ENCODE measurements around the gene ALDH6A1. TPM values are rescaled to one million over a fixed set of nuclear protein-coding genes. Genes with fewer than 3 reads are reported as not detected.

The ALDH6A1 gene
- total RNA-seq, 2 experiments from 2014 or later, result 17.6 to 20.1 TPM

DNA sequence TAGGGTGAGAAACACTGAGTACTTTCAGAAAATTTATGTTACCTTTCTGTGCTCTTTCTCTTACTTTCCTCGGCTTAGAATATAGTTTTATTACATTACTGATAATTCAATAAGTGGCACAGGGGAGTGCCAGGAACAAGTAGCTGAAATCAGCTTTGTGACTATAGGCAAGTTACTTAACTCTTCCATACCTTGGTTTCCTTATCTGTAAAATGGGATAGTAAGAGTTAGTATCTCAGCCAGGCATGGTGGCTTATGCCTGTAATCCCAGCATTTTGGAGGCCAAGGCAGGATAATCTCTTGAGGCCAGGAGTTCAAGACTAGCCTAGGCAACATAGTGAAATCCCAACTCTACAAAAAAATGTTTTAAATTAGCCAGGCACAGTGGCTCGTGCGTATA is 49.7 kb downstream of the ALDH6A1 start:
- POLR2A ChIA-PET, result no interaction called here
- H3K27ac Mint-ChIP-seq, result no peak overlapping the region
- no peak for DNase-seq

DNA sequence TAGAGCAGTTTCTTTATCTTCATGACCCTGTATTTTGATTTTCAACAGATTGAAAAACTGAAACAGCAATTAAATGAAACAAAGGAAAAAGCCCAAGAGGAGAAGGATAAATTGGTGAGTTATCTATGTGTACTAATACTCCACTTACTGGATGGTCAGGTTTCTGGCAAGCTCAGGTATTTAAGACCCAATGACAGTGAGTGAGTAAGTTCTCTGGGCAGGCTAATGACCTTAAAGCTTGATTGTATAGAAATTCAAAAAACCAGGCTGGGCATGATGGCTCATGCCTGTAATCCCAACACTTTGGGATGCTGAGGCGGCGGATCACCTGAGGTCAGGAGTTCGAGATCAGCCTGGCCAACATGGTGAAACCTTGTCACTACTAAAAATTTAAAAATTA is 55.1 kb downstream of the ALDH6A1 start:
- no peaks in the 10 kb centered on the region for H3K36me3 Mint-ChIP-seq
- H3K27ac Mint-ChIP-seq, result no peak overlapping the region
- POLR2A ChIA-PET, result no interaction called here
- H3K27me3 Mint-ChIP-seq, result no peaks in the 10 kb centered on the region
- H3K9me3 Mint-ChIP-seq, result no peaks in the 10 kb centered on the region
- H3K4me1 Mint-ChIP-seq, result no peaks in the 10 kb centered on the region
- H3K4me3 Mint-ChIP-seq, result no peak overlapping the region
- no peak for DNase-seq
- ATAC-seq (ENCODE audit: low read depth), result no peak

More for the DNA sequence above, 49.7 kb downstream of the ALDH6A1 start:
- H3K9me3 Mint-ChIP-seq, result no peaks in the 10 kb centered on the region
- no peaks in the 10 kb centered on the region for H3K36me3 Mint-ChIP-seq
- H3K4me3 Mint-ChIP-seq, result no peak overlapping the region
- no peaks in the 10 kb centered on the region for H3K27me3 Mint-ChIP-seq
- ATAC-seq (ENCODE audit: low read depth), result no peak
- peaks cover 2% of the 10 kb centered on the region for H3K4me1 Mint-ChIP-seq

DNA sequence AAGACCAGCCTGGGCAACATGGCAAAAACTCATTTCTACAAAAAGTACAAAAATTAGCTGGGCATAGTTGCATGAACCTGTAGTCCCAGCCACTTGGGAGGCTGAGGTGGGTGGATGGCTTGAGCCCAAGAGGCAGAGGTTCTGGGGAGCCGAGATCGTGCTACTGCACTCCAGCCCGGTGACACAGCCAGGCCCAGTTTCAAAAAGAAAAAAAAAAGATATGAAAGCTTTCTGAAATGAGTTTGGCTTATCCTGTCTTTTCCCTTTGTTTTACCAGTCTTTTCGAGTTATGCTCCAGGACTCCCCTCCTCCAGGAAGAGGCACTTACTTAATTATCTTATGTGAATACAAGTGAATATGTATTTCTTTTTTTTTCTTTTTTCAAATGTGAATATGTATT is 61.9 kb downstream of the ALDH6A1 start:
- H3K27me3 Mint-ChIP-seq, result no peaks in the 10 kb centered on the region
- no peak overlapping the region for H3K4me3 Mint-ChIP-seq
- ATAC-seq (ENCODE audit: low read depth), result no peak
- no peak for DNase-seq
- no peak overlapping the region for H3K27ac Mint-ChIP-seq
- H3K36me3 Mint-ChIP-seq, result no peaks in the 10 kb centered on the region
- peaks cover 10% of the 10 kb centered on the region for H3K4me1 Mint-ChIP-seq
- H3K9me3 Mint-ChIP-seq, result no peaks in the 10 kb centered on the region
- POLR2A ChIA-PET, result no interaction called here

DNA sequence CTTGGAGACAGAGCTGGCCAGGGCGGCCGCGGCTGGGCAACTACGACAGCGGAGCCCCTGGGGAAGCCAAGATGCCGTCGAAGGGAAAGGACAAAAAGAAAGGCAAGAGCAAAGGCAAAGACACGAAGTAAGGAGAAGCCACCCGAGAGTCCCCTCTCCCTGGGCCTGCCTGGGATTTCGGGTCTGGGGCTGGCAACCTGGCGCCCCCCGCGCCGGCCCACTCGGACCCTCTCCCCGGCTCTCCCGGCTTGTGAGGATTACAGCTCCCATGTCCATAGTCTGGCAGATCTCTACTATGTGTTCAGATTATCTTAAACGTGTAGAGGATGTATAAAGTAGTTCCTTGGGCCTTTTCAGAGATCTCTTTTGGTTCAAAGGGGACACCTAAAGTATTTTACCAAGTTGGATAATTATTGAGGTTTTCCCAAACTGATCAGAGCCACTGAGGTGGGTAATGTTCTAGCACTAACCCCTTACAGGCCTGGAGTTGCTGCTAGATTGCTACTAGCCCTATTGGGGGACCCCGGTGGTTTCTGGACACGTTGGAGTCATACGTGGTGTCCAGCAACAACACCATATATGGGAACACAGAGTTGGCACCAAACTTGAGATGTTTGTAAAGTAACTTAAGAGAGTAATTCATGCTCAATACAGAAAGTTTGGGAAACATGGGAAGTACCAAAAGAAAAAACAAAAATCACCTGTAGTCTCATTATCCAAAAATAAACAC is 64.7 kb downstream of the ALDH6A1 start:
- Mint-ChIP-seq H3K27ac (peak overlapping the region; percentile 94), H3K27me3 (no peaks in the 10 kb centered on the region), H3K9me3 (no peaks in the 10 kb centered on the region), H3K4me1 (peaks cover 17% of the 10 kb centered on the region), H3K4me3 (peak overlapping the region; percentile 97), H3K36me3 (no peaks in the 10 kb centered on the region)
- POLR2A ChIA-PET, result interaction anchor here (0.6 to 1.8 kb wide), 5 partner anchors 64 to 77 kb away, joined by 3 to 9 read pairs (median 3); partner anchors contain the start of genes ALDH6A1, COQ6, FAM161B and LIN52
- DNase-seq (no peak), ATAC-seq (ENCODE audit: low read depth) (no peak)

DNA sequence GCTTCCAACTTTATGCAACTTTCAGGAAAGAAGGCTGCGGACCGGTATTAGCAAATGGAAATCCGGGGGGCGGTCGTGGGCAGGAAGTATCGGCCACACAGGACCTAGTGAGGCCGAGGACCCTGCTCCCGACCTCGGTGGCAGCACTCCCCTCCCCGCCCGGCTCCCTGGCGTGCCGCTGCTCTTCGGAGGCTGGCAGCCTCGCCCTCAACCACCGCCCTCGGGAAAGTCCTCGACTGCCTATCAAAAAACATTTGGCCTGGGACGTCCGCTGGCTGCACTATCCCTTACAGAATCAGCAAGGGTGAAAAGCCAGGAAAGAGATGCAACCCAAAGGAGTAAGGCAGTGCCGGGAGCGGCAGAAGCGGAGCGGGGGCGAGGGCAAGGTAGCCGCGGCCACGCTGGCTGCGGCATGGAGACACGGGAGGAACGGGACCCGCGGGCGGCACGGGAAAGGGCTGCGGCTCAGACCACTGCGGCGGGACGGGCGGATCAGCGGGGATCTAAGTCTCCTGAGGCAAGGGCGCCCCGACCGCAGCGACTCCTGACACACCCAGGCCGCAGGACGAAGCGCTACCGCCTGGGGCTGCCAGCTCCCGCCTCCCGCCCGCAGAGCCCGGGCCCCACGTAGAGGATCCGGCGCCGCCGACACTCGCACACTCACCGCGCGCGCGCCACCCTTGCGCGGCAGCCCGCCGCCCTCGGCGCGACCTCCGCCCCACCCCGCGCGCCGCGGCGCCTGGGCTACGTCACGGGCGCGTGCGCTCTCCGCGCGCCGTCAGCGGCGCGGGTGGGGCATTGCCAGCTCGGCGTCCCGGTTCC is 65.5 kb downstream of the ALDH6A1 start, which contains the start of the genes BBOF1 and ENTPD5:
Gene BBOF1 (plus strand): TSS at position 764 of the 822 bp plus-strand sequence. CDS start 130 bp downstream, outside the sequence.
Gene ENTPD5 (minus strand): TSS at position 703 of the 822 bp plus-strand sequence. CDS start 31,186 bp downstream, outside the sequence.
- H3K4me1 Mint-ChIP-seq, result peaks cover 17% of the 10 kb centered on the region
- DNase-seq (peak; percentile 88), ATAC-seq (ENCODE audit: low read depth) (peak; percentile 96)
- H3K9me3 Mint-ChIP-seq, result no peaks in the 10 kb centered on the region
- H3K27ac Mint-ChIP-seq, result peak within 1 kb of the TSS; percentile 94
- H3K4me3 Mint-ChIP-seq, result peak within 1 kb of the TSS; percentile 97
- no peaks in the 10 kb centered on the region for H3K27me3 Mint-ChIP-seq
- H3K36me3 Mint-ChIP-seq, result no peaks in the 10 kb centered on the region
- POLR2A ChIA-PET, result interaction anchor here (0.6 to 1.8 kb wide), 6 partner anchors 65 to 556 kb away, joined by 3 to 9 read pairs (median 4); partner anchors contain the start of genes ALDH6A1, COQ6, FAM161B and LIN52

DNA sequence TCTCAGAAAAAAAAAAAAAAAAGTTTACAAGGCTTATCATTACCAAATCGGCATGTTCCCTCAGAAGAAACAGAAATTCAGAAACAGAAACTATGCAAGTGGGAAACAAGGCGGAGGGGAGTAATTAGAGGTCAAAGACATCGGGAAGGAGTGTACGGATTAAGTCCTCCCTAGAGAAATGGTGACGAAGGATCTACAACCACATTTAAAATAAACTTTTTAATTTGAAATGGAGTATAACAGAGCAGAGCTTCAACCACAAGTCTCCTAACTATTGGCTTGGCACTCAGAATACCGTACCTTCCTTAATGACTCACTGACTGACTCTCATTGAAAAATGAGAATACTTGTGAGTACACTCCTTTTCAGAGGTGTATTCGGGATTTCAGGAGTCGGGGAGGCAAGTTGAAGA is 66.1 kb downstream of the ALDH6A1 start:
- Mint-ChIP-seq H3K9me3 (no peaks in the 10 kb centered on the region), H3K4me3 (peak overlapping the region; percentile 97), H3K36me3 (peaks cover 3% of the 10 kb centered on the region), H3K27me3 (no peaks in the 10 kb centered on the region), H3K4me1 (peaks cover 17% of the 10 kb centered on the region), H3K27ac (peak overlapping the region; percentile 94)
- no peak for DNase-seq
- no peak for ATAC-seq (ENCODE audit: low read depth)
- POLR2A ChIA-PET, result interaction anchor here (0.7 to 1.8 kb wide), 2 partner anchors 68 to 555 kb away, joined by 5 to 9 read pairs; partner anchors contain the start of genes COQ6 and FAM161B

DNA sequence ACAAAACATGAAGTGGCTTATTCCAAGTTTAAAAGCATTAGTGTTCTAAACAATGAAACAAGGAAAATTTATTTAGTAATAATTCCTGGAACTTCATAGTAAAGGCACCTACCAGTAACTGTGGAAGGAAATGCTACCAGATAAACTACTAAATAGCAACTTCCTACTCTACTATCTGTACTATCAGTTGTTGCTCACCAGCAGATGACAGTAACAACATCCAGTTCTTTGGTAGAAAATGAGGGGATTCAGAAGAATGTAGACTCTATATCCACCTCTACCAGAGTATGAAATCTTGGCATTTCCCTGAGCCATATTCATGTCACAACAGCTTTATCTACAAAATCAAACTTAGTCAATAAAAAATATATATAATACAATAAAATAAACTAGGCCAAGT is 68.3 kb downstream of the ALDH6A1 start:
- Mint-ChIP-seq H3K9me3 (no peaks in the 10 kb centered on the region), H3K4me1 (peaks cover 17% of the 10 kb centered on the region), H3K36me3 (peaks cover 4% of the 10 kb centered on the region), H3K27me3 (no peaks in the 10 kb centered on the region), H3K4me3 (no peak overlapping the region), H3K27ac (no peak overlapping the region)
- DNase-seq (no peak), ATAC-seq (ENCODE audit: low read depth) (no peak)
- POLR2A ChIA-PET, result no interaction called here

DNA sequence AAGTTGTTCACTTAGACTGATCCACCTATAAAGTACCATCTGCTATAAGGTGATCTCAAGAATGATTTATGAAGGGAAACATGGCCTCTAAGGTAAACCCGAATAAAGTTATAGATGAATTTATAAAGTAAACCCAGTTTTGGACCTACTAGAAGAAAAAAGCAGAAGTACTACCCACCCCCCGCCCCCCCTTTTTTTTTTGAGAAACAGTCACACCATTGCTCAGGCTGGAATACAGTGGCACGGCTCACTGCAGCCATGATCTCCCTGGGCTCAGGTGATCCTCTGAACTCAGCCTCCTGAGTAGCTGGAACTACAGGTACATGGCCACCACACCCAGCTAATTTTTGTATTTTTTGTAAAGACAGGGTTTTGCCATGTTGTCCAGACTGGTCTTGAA is 69.1 kb downstream of the ALDH6A1 start:
- Mint-ChIP-seq H3K9me3 (no peaks in the 10 kb centered on the region), H3K36me3 (peaks cover 6% of the 10 kb centered on the region), H3K4me1 (peaks cover 17% of the 10 kb centered on the region), H3K4me3 (no peak overlapping the region), H3K27me3 (no peaks in the 10 kb centered on the region), H3K27ac (no peak overlapping the region)
- DNase-seq, result no peak
- ATAC-seq (ENCODE audit: low read depth), result no peak
- POLR2A ChIA-PET, result no interaction called here

DNA sequence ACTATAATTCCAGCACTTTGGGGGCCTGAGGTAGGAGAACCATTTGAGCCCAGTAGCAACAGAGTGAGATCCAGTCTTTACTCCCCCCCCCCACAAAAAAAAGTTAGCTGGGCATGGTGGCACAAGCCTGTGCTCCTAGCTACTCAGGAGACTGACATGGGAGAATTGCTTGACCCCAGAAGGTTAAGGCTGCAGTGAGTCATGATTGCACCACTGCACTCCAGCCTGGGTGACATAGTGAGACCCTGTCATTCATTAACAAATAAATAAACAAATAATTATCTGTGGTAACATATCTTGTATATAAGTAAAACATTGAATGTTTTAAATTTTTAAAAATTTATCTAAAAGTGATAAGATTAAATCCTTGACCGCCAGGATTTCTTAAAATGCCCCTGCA is 70.0 kb downstream of the ALDH6A1 start:
- H3K9me3 Mint-ChIP-seq, result no peaks in the 10 kb centered on the region
- H3K27ac Mint-ChIP-seq, result no peak overlapping the region
- POLR2A ChIA-PET, result interaction anchor here (0.6 kb wide), 1 partner anchor 422 kb away, joined by 7 read pairs; no protein-coding TSS in a partner anchor
- H3K36me3 Mint-ChIP-seq, result peaks cover 6% of the 10 kb centered on the region
- H3K27me3 Mint-ChIP-seq, result no peaks in the 10 kb centered on the region
- ATAC-seq (ENCODE audit: low read depth) (no peak), DNase-seq (no peak)
- peaks cover 14% of the 10 kb centered on the region for H3K4me1 Mint-ChIP-seq
- H3K4me3 Mint-ChIP-seq, result no peak overlapping the region

DNA sequence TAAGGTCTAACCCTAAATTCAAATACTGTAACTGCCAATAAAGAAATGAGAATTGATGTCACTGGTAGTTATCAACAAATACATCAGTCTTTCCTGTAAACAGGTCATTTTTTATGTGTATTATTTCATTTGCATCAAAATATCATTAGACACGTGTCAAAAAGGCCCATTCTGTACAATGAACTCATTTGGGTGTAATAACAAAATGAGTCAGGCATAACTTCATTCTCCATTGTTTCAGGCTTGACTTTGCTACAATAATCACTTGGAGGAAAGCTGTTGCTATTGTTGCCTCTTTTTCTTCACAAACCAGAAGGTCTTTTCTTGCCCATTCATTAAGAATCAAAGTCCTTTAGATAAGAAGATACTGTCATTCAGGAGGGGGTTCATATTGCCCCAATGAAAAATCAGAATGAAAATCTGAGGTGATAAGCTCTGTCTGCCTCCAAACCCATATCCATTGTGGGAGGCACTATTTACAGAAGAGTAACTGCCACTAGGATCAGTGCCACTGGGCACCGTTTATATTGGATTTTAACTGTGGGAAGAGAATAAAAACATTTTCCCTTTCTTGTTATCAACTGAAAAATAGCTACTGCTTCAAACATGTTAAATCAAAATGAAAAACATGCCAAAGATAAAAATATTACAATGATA is 75.3 kb downstream of the ALDH6A1 start:
- ATAC-seq (ENCODE audit: low read depth) (no peak), DNase-seq (no peak)
- no peak overlapping the region for H3K27ac Mint-ChIP-seq
- H3K36me3 Mint-ChIP-seq, result peaks cover 10% of the 10 kb centered on the region
- POLR2A ChIA-PET, result no interaction called here
- no peaks in the 10 kb centered on the region for H3K4me1 Mint-ChIP-seq
- H3K4me3 Mint-ChIP-seq, result no peak overlapping the region
- no peaks in the 10 kb centered on the region for H3K27me3 Mint-ChIP-seq
- no peaks in the 10 kb centered on the region for H3K9me3 Mint-ChIP-seq

Other genes starting within 250 kb of the ALDH6A1 start
- gene PTGR2, start 232.6 kb downstream of the ALDH6A1 start, total RNA-seq, result 1 to 10 TPM; 3.4 to 3.6 TPM
- 10 to 100 TPM; 53.3 to 56.5 TPM for gene ZNF410, start 197.6 kb downstream of the ALDH6A1 start, total RNA-seq
- gene FAM161B, start 134.4 kb downstream of the ALDH6A1 start, total RNA-seq, result 1 to 10 TPM; 2.6 to 3.5 TPM
- 10 to 100 TPM; 26.4 to 27.2 TPM for gene COQ6, start 134.2 kb downstream of the ALDH6A1 start, total RNA-seq
- gene ENTPD5, start 65.2 kb downstream of the ALDH6A1 start, total RNA-seq, result 10 to 100 TPM; 13.5 to 14.4 TPM
- 1 to 10 TPM; 1.2 to 2.9 TPM for gene BBOF1, start 65.1 kb downstream of the ALDH6A1 start, total RNA-seq
- 10 to 100 TPM; 12.0 to 15.0 TPM for gene LIN52, start 503 bp upstream of the ALDH6A1 start, total RNA-seq
- not detected for gene VSX2, start 155.0 kb upstream of the ALDH6A1 start, total RNA-seq
- gene ABCD4, start 218.5 kb upstream of the ALDH6A1 start, total RNA-seq, result 10 to 100 TPM; 70.4 TPM